C1 segment of cervical spinal cord (tissue), 14 donors: ENCODE results near the gene MAML2.
"Not testable (repeated sequence)": the region's sequence is repeated elsewhere in the genome, so short reads cannot be mapped to it uniquely, and the experiment has no call there.

Source experiments
- DNase-seq, 14 donors: peaks; one replicate each; lab custom pipeline; 2025; lab: John Stamatoyannopoulos, UW

MAML2 gene

GRCh38 chr11:96271352-96271751 lies 71.6 kb downstream of the MAML2 start:
- not testable (repeated sequence) for DNase-seq

DNA sequence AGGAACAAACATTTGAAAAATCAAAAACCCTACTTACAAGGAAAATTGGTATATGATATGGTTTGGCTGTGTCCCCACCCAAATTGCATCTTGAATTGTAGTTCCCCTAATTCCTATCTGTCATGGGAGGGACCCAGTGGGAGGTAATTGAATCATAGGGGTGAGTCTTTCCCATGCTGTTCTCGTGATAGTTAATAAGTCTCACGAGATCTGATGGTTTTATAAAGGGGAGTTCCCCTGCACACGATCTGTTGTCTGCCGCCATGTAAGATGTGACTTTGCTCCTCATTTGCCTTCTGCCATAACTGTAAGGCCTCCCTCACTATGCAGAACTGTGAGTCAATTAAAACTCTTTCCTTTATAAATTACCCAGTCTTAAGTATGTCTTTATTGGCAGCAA lies 74.5 kb downstream of the MAML2 start:
- not testable (repeated sequence) for DNase-seq

DNA sequence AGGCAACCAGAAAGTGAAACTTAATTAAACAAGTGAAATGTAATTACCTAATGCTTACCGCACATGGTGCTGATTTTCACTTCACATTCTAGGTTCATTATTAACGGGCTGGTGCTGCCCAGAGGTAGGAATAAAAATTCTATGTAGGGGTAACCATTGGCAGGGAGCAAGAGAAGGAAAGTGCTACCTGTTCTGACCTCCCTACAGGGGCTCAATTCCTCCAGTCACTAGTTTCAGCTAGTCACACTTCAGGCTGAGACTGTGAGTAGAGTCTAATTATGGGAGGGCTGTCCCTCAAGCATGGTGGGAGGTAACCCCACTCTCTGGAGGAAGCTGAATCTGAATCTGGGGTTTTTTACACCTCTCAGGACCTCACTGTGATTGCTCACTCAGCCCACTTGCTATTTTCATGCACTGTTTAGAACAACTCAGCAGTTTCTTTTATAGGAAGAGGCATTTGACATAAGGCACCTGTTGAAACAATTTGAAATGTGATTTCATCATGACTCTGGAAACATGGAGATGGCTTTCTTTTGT lies 75.4 kb downstream of the MAML2 start:
- no peak for DNase-seq

DNA sequence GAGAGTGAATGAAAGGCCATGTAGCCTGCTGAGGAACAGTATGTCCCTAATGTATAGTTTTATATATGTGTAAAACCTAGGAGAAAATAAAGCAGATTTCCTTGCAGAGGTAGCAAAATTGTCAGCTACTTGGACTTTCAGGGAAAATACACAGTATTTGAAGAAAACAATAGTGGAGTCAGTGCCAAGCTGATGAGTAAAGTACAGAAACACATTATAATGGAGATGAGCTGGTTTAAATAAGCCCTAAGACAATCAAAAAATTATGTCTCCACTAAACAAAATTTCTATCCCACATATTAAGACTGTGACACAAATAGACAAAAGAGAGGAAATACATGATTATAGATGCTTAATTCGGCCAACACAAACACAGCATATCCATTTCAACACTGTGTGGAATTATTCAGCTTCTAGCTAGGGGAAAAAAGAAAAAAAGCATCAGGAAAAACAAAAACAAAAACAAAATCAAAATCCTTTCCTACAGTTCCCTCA lies 75.9 kb downstream of the MAML2 start:
- DNase-seq = no peak

DNA sequence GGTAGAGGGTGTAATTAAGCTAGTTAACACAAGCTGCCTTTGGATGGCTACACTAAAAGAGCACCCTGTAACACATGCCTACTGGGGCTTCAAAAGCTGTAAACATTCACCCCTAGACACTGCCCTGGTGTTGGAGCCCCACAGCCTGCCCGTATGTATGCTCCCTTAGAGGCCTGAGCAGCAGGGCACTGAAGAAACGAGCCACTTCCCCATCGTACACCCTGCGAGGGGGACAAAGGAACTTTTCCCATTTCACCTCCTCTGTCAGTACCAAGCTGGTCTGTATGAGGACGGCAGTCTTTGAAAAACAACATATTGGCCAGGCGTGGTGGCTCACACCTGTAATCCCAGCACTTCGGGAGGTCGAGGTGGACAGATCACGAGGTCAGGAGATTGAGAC lies 77.0 kb downstream of the MAML2 start:
- no peak for DNase-seq

GRCh38 chr11:96265220-96265737 lies 77.7 kb downstream of the MAML2 start:
- no peak for DNase-seq

DNA sequence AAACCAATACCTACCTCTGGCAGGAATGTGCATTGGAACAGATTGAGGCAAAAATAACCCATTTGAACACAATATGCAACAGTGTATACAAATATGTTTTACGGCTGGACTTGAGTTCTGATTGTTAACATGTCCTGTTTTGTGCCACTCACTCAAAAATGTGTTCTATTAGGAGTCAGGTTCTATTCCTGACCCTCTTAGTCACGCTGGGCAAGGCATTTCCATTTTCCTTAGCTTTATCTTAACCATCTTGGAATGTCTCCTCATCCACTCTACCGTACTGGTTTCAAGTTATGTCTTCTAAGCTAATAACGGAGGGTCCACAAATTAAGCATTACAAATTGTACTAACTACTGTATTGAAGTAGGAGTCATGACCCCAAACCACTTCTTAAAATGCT lies 78.6 kb downstream of the MAML2 start:
- no peak for DNase-seq

- DNase-seq = no peak
Measured at GRCh38 chr11:96263238-96263763, 79.7 kb downstream of the MAML2 start.

DNA sequence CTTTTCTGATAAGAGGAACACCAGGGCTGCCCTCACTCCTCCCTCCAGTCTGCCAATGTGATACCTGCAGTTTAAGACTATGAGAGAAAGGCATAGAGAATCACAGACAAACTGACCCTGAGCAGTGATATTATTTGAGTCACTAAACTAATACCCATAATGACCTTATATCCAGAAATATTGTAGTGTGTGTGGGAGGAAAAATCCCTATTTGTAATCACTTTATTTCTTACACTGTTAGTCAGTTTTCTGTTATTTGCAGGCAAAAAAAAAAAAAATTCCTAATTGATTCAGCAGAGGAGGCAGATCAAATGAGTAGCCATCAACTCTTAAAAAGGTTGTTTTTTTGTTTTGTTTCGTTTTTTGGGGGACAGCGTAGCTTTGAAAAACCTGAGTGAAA lies 82.5 kb downstream of the MAML2 start:
- DNase-seq = no peak

DNA sequence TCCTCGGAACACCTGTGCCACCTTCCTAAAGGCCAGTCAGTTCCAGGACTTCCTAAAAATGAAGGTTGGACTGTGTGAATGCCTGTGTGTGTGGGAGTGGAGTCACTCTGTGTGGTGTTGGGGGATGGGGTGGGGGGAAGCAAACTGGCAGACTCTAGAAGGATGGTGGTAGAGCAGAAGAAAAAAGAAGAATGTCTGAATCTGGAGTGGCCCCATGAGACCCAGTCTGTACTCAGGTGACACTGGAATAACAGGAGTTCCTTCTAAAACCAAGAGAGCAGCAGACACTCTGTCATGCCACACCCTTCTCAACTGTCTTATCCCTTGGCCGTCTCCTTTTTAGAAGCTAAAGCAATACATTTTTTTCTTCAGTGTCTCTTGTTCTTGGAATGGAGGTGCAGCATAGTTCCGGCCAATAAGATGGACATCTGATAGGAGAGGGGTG lies 82.9 kb downstream of the MAML2 start:
- no peak for DNase-seq

GRCh38 chr11:96259134-96259830 lies 83.7 kb downstream of the MAML2 start:
- no peak for DNase-seq

DNA sequence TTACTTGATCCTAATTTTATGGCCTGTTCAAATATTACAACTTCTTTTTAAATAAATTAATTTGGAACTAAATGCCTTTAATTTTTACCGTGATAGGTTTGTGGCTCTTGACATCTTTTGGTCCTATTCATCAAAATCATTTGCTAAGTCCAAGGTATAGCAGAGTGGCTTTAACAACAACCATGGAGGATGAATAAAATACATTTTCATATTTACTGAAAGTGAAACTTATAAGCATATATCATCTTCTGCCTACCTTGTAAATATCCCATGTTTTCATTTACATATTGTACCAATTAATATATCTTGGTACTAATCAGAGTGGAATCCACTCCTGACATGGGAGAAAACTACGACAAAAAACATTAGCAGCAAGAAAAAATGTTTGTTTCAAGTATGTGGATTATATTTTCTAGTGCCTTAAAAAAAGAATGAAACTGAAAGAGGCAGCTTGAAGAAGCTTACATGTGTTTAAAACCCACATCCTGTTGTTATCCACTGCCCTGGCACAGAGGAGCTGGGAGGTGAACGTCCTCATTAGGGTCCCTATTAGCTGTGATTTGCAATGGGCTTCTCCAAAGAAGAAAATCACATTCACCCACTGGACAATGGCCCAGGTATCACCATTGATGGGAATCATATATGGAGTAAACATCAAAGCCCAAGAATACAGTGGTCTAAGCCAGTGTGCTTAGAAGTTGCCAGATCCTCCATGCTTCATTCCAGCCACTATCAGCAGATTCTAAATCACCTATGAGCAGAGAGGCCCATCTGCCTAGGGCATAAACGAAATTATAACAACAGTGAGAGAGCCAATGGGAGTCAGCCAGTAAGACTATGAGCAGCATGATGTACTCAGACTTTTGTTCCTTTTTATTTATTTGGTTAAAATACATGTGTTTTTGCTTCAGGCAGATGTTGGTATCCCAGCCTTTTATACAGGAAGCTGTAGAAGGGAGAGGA lies 84.7 kb downstream of the MAML2 start:
- no peak for DNase-seq

DNA sequence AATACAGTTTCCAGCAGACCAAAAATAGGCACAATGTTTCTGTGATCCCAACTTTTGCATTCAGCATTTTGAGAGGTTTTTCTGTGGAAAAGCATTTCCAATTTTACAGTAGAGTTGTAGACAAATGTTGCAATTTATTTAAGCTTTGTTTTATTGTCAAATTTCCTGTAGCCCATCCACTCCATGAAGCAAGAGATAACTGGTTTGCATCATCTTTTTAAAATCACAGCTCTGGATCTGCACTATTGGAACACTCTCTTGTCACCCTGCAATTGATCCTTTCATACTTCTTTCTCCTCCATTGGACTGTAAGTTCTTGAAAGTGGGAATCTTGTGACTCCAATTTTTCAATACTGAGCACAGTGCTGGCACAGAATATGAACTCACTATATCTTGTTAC lies 86.0 kb downstream of the MAML2 start:
- no peak for DNase-seq

- DNase-seq = no peak
Measured at GRCh38 chr11:96256215-96257011, 86.6 kb downstream of the MAML2 start.

GRCh38 chr11:96254854-96255253 lies 88.1 kb downstream of the MAML2 start:
- DNase-seq = no peak

DNA sequence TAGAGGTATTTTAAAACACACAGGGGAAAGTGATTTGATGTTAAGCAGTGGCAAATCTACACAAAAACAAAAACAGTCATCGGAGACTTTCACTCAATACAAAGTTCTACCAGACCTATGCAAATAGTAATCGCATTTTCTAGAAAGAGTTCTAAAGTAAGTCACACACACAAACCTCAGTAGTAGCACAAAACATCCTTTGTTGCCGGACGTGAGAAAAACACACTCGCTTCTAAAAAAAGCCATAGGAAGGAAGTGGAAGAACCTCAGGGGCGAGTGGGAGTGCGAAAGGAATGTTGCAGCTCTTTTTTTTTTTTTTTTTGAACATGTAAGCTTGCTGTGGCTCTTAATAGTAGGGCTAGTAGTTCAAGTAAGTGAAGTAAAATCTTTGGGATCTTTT lies 88.9 kb downstream of the MAML2 start:
- DNase-seq = no peak

- DNase-seq = peak in 1 of 14 donors; percentile 12
Measured at GRCh38 chr11:96246718-96247552, 96.1 kb downstream of the MAML2 start.

DNA sequence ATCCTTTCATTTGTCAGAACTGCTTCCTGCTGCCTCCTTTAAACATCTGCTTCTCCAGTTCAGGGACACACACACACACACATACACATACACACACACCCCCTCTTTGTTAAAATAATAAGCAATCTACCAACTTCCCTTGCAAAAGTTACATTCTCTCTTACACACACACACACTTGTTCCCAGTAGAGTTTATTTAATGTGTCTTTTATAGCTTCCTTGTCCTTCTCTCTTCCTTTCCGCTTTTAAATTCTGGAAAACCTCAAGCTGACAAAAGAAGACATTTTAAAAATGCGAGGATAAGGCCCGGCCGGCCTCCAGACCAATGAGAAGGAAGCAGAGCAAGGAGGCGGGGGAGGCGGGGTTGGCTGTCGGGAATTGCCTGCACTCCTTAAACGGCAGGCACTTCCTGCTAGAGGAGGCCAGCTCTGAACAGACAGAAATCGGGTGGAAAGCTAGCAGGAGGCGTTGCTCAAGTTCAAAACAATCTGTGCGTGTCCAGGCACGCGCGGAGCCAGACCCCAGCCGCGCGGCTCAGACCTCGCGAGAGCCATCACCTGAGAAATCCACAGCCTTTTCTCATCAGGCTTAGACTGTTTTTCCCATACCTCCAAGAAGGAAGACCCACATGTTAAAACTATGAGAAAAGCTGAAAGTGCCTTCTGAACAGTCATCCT lies 99.9 kb downstream of the MAML2 start:
- DNase-seq = peak; percentile 26 to 91 (median 70)

- no peak for DNase-seq
Measured at GRCh38 chr11:96242191-96242847, 100.7 kb downstream of the MAML2 start.
